ENCODE measurements around the gene NCCRP1. TPM values are rescaled to one million over a fixed set of nuclear protein-coding genes. Genes with fewer than 3 reads are reported as not detected.
"Not testable (repeated sequence)": the region's sequence is repeated elsewhere in the genome, so short reads cannot be mapped to it uniquely, and the experiment has no call there.

NCCRP1 gene
- total RNA-seq, 1 donor = under 0.01 TPM

- no peak for DNase-seq (ENCODE audit: low read depth in 2 of 3, low spot score in 2 of 3)
Observed at GRCh38 chr19:39205449-39205764, 8.6 kb downstream of the NCCRP1 start.

- no peak for DNase-seq (ENCODE audit: low read depth in 2 of 3, low spot score in 2 of 3)
Observed at GRCh38 chr19:39206122-39206521, 9.4 kb downstream of the NCCRP1 start.

DNA sequence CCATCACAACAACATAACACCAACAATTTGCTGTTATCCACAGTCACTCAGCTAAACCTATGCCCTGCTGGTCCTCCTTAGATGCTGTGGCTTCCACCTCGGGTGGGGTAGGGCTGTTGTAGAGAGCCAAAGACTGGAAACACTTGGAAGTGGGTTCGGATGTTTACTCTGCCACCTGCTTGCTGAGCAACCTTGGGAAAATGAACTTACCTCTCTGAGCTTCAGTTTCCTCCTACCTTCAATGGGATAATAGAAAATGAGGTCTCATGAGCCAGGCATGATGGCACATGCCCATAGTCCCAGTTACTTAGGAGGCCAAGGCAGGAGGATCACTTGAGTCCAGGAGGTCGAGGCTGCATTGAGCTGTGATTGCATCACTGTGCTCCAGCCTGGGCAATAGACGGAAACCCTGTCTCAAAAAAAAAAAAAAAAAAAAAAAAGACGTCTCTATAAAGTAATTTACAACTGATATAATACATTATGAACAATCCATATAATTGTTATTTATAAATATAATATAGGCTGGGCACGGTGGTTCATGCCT lies 10.6 kb downstream of the NCCRP1 start:
- no peak for DNase-seq (ENCODE audit: low read depth in 2 of 3, low spot score in 2 of 3)

- DNase-seq (ENCODE audit: low read depth in 2 of 3, low spot score in 2 of 3) = no peak
Observed at GRCh38 chr19:39208175-39208795, 11.5 kb downstream of the NCCRP1 start.

GRCh38 chr19:39209196-39209595 lies 12.4 kb downstream of the NCCRP1 start:
- no peak for DNase-seq (ENCODE audit: low read depth in 2 of 3, low spot score in 2 of 3)

DNA sequence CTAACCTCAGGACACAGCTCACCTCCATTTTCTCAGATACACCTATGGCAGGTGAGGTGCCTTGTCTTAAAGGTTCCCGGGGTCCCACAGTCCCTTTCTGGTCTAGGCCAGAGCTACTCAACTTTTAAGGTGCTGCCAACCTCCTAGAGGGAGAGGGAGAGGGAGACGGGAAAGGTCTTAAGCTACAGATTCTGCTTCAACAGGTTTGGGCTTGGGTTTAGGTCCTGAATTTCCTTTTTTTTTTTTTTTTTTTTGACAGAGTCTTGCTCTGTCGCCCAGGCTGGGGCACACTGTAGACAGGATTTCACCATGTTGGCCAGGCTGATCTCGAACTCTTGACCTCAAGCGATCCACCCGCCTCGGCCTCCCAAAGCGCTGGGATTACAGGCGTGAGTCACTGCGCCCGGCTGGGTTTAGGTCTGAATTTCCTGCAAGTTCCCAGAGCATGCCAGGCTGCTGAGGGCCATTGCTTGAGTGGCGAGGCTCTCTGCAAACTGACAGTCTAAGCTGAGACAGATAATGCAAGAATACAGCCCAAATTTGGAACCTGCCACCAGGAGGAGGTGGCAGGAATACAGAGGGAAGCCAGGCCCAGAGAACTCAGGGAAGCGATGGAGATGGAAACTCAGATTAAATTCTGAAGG lies 15.1 kb downstream of the NCCRP1 start:
- DNase-seq (ENCODE audit: low read depth in 2 of 3, low spot score in 2 of 3) = no peak

DNA sequence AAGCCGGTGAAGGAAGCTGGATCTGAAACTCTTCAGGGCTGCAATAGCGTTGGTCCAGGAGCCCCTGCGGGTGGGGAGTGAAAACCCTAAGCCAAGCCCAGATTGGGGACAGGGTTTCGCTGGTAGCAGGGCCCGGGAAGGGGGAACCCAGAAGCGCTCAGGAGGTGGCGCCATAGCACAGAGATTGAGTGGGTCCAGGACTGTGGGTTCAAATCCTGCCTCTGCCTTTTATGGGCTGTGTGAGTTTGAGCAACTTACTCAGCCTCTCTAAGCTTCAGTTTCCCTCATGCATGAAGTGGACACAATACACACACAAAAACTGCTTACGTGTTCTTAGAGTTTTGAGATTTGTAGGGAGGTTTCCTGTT lies 15.6 kb downstream of the NCCRP1 start:
- DNase-seq (ENCODE audit: low read depth in 2 of 3, low spot score in 2 of 3) = peak in 2 of 3 donors; percentile 29 to 61

DNA sequence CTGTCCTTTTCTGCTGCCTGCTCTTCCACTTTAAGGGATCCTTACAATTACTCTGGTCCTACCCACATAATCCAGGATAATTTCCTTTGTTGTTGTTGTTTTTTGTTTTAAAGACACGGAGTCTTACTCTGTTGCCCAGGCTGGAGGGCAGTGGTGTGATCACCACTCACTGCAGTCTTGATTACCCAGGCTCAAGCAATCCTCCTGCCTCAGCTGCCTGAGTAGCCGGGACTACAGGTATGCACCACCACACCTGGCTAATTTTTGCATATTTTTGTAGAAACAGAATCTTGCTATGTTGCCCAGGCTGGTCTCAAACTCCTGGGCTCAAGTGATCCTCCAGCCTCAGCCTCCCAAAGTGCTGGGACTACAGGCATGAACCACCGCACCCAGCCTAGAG lies 18.6 kb downstream of the NCCRP1 start:
- not testable (repeated sequence) for DNase-seq (ENCODE audit: low read depth in 2 of 3, low spot score in 2 of 3)

GRCh38 chr19:39217094-39217493 lies 20.3 kb downstream of the NCCRP1 start:
- DNase-seq (ENCODE audit: low read depth in 2 of 3, low spot score in 2 of 3) = no peak

DNA sequence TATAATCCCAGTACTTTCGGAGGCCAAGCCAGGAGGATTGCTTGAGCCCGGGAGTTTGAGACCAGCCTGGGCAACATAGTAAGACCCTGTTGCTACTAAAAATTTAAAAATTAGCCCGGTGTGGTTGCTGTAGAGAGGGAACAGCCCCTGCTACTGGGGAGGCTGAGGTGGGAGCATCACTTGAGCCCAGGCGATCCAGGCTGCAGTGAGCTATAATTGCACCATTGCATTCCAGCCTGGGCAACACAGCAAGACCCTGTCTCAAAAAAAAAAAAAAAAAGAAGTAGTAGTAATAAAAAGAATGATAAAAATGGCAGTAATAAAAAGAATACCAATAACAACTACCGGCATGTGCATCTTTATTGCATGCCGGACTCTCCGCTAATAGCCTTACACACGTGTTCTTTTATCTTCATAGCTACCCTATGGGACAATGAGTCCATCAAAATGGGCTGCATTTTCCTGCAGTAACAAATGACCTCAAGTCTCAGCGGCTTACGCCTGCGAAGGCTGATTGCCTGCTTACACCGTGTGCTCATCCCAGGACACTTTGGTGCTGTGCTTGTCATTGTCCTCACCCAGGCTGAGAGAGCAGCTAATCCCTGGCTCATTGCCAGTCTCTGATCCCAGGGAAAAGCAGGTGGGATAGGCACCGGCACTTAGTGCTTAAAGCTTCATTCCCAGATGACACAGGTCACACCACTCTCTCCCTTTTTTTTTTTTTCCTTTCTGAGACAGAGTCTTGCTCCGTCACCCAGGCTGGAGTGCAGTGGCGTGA lies 21.7 kb downstream of the NCCRP1 start:
- no peak for DNase-seq (ENCODE audit: low read depth in 2 of 3, low spot score in 2 of 3)

GRCh38 chr19:39219108-39219507 lies 22.3 kb downstream of the NCCRP1 start:
- peak in 1 of 3 donors; percentile 23 for DNase-seq (ENCODE audit: low read depth in 2 of 3, low spot score in 2 of 3)

- DNase-seq (ENCODE audit: low read depth in 2 of 3, low spot score in 2 of 3) = peak in 2 of 3 donors; percentile 37 to 63
Observed at GRCh38 chr19:39223703-39224279, 27.0 kb downstream of the NCCRP1 start.

- DNase-seq (ENCODE audit: low read depth in 2 of 3, low spot score in 2 of 3) = peak in 2 of 3 donors; percentile 67 to 80
Observed at GRCh38 chr19:39224910-39225309, 28.1 kb downstream of the NCCRP1 start.

GRCh38 chr19:39230096-39230764 lies 33.5 kb downstream of the NCCRP1 start:
- no peak for DNase-seq (ENCODE audit: low read depth in 2 of 3, low spot score in 2 of 3)

DNA sequence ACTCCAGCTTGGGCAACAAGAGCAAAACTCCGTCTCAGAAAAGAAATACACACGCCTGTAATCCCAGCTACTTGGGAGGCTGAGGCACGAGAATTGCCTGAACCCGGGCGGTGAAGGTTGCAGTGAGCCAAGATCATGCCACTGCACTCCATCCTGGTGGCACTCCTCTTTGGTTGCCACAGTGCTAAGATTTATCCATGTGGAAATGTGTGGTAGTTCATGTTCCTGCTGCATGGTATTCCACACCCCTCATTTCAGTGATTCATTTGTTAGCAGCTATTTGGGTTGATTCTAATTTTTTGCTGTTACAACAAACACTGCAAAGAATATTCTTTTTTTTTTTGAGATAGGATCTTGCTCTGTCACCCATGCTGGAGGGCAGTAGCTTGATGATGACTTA lies 35.9 kb downstream of the NCCRP1 start:
- no peak for DNase-seq (ENCODE audit: low read depth in 2 of 3, low spot score in 2 of 3)

DNA sequence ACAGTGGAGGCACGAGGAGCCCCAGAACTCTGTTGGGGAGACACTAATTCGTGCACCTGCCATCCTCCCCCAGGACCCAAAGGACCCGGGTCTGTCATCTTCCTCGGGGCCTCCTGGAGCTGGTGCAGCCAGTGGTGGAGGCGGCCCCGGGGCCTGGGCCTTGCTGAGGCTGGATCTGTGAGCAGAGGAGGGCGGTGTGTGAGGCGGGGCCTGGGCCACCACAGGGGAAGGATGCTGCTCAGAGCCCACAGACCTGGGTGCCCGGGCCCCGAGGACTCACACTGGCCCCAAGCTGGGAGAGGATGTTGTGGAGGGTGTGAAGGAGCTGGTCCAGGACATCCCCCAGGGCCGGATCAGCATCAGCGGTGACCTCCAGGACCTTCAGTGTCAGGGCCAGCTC lies 39.8 kb downstream of the NCCRP1 start:
- DNase-seq (ENCODE audit: low read depth in 2 of 3, low spot score in 2 of 3) = no peak

- peak in 2 of 3 donors; percentile 56 to 58 for DNase-seq (ENCODE audit: low read depth in 2 of 3, low spot score in 2 of 3)
Observed at GRCh38 chr19:39237200-39238184, 40.7 kb downstream of the NCCRP1 start.

GRCh38 chr19:39238209-39238608 lies 41.4 kb downstream of the NCCRP1 start:
- no peak for DNase-seq (ENCODE audit: low read depth in 2 of 3, low spot score in 2 of 3)

GRCh38 chr19:39238944-39239343 lies 42.2 kb downstream of the NCCRP1 start:
- no peak for DNase-seq (ENCODE audit: low read depth in 2 of 3, low spot score in 2 of 3)

GRCh38 chr19:39240421-39240820 lies 43.7 kb downstream of the NCCRP1 start:
- DNase-seq (ENCODE audit: low read depth in 2 of 3, low spot score in 2 of 3) = no peak

Data from hematopoietic multipotent progenitor cell (in vitro differentiated cells).